ENCODE data around the gene RPL13A. TPM values are rescaled to one million over a fixed set of nuclear protein-coding genes. Genes with fewer than 3 reads are reported as not detected.
A peak's percentile ranks its signal among the peaks of the same experiment; 100 is the strongest.

Gene RPL13A
- total and polyA plus RNA-seq, 2 donors (not counting 3 experiments of a cell fraction or from before 2014, with no cell fraction given), result 2,291 to 4,148 TPM

DNA sequence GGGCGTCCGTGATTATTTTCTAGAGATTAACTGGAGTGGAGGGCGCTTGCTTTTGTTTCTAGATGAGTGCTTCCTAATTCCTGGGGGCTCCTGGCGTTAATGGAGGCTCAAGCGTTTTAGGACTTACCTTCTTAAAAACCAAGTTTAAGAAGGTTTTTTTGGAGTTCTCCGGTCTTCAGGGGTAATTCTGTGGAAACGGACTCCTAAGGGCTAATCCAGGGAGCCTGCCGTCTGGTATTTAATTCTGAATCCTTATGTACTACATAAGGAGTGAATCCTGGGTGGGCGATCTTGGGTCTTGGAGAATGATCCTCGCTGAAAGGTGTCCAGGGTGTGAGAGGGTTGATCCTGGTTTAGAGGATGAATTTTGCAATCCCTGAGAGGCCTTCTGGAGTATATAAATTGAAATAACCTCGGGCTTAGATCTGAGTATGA is 9.2 kb downstream of the RPL13A start:
- Histone ChIP-seq H3K36me3 (ENCODE audit: control insufficient read depth in 2 of 2, extremely low read depth in 1 of 2, insufficient read depth in 2 of 2, low read length in 2 of 2) (peaks cover 16 to 36% of the 10 kb centered on the region in 2 experiments), H3K27me3 (ENCODE audit: control insufficient read depth in 2 of 2, insufficient read depth in 2 of 2, low read length in 2 of 2) (no peaks in the 10 kb centered on the region), H3K9me1 (replicated peaks; ENCODE audit: control insufficient read depth, extremely low read depth, insufficient read depth, low read length) (no peaks in the 10 kb centered on the region), H3K9me3 (replicated peaks; ENCODE audit: control insufficient read depth, insufficient read depth, low read length) (no peaks in the 10 kb centered on the region), H4K20me1 (replicated peaks; ENCODE audit: control insufficient read depth, extremely low read depth, insufficient read depth, low read length) (peaks cover 3% of the 10 kb centered on the region), H3K9ac (replicated peaks; ENCODE audit: extremely low read depth, insufficient read depth, low read length) (peak overlapping the region; percentile 100), H3K27ac (ENCODE audit: insufficient read depth, low read depth, low read length) (peak overlapping the region; percentile 91), H3K4me2 (ENCODE audit: insufficient read depth, low read length) (peak overlapping the region; percentile 90), H3K79me2 (ENCODE audit: control insufficient read depth, insufficient read depth, low read length) (peaks cover 29% of the 10 kb centered on the region), H3K4me1 (ENCODE audit: control insufficient read depth, extremely low read depth, insufficient read depth, low read length) (peaks cover 36% of the 10 kb centered on the region), H2AFZ (ENCODE audit: low read depth, low read length) (no peak overlapping the region), H3K4me3 (replicated peaks in 1 of 3; ENCODE audit: insufficient read depth in 1 of 3, low read depth in 1 of 3, low read length in 3 of 3) (peak overlapping the region; percentile 85 to 100 (median 97))
- no peak for FAIRE-seq
- intact Hi-C loops (cut with micrococcal nuclease), result loop anchor here (1.0 to 5.0 kb wide), 3 partner anchors 9 to 311 kb away; partner anchors contain the start of genes RPL13A and RRAS
- BruUV-seq (replicated peaks), result TSS peak; percentile 51
- TF ChIP-seq CTCF (IDR thresholded peaks at IDR 0.05; ENCODE audit: extremely low read depth in 1 of 2, insufficient read depth in 1 of 2, low read depth in 1 of 2, low read length in 2 of 2), result no peak
- no peak for TF ChIP-seq POLR2AphosphoS5 (IDR thresholded peaks at IDR 0.05; ENCODE audit: insufficient read depth, low read depth, low read length)
- TF ChIP-seq FOS (IDR thresholded peaks at IDR 0.05; ENCODE audit: borderline replicate concordance, insufficient read depth, low read length), result no peak
- DNase-seq (ENCODE audit: low read depth, low spot score), result no peak
- ChIA-PET CTCF (interaction anchor here (0.9 to 2.6 kb wide), 6 partner anchors 8 to 50 kb away, joined by 3 to 8 read pairs (median 4); no protein-coding TSS in a partner anchor), POLR2A (interaction anchor here (1.0 to 3.1 kb wide), 4 partner anchors 12 to 84 kb away, joined by 3 to 9 read pairs (median 5); partner anchors contain the start of genes NOSIP, PRRG2 and RCN3)
- dilution Hi-C loops (cut with MboI; ENCODE audit: extremely low pct_ligation_motif_present, low sequenced_read_pairs), result no loop called here
